ENCODE data around the gene GRM6. TPM values are rescaled to one million over a fixed set of nuclear protein-coding genes. Genes with fewer than 3 reads are reported as not detected.

GRM6 gene
- total RNA-seq, 1 experiment from 2014 or later: not detected

DNA sequence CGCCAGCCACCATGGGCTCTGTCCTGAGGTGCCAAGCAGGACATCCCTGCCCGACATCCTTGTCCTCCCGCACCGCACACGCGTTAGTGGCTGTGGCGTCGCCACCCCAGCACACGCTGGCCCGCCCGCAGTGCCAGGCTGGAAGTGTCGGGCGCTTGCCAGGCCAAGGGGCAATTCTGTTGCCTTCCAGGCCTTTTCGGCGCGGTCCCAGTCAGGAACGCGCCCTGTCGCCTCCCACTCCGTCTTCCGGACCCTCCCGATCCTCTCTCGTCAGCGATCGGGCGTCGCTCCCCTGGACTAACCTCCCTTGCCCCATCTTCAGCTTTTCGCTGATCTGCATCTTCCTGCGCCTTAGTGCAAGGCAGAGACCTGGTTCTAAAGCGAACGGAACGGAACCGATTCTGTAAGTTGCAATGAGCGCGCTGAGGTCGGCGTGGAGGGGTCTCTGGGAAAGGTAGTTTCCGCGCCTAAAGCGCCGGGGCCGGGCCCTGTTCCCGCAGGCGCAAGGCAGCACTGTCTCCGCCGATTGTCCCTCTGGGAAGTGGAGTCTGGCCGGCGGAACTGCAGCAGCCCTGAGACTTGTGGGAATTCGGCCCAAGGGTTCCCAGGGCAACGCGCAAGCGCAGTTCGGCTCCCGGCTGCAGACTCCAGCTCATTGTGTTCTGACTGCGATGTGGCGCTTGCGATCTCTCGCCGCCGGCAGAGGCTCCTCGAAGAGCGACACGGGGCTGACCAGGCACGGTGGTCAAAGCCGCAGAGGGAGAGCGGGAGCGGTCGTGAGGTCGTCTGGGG lies 54.4 kb downstream of the GRM6 start, which contains the start of gene ZNF454:
Gene ZNF454, plus strand, starts transcription at position 630 of the 792 bp plus-strand sequence. CDS start 1,594 bp downstream, outside the sequence.
- no peak for TF ChIP-seq CTCF (IDR thresholded peaks at IDR 0.05; ENCODE audit: unreplicated experiment)
- Mint-ChIP-seq H3K27me3 (ENCODE audit: unreplicated experiment) (no peaks in the 10 kb centered on the region), H3K4me1 (ENCODE audit: low read depth, unreplicated experiment) (no peaks in the 10 kb centered on the region), H3K4me3 (ENCODE audit: low read depth, unreplicated experiment) (no peak within 1 kb of the TSS), H3K9me3 (ENCODE audit: low read depth, unreplicated experiment) (peaks cover 29% of the 10 kb centered on the region), H3K36me3 (ENCODE audit: insufficient read depth, unreplicated experiment) (no peaks in the 10 kb centered on the region), H3K27ac (ENCODE audit: unreplicated experiment) (no peak within 1 kb of the TSS)
- intact Hi-C loops (cut with micrococcal nuclease; ENCODE audit: unreplicated experiment): no loop called here
- CTCF ChIA-PET: no interaction called here
- DNase-seq: no peak
- BruUV-seq (replicated peaks): no TSS peak

- H3K36me3 Mint-ChIP-seq (ENCODE audit: insufficient read depth, unreplicated experiment): no peaks in the 10 kb centered on the region
- BruUV-seq (replicated peaks): no TSS peak
- no peak overlapping the region for H3K4me3 Mint-ChIP-seq (ENCODE audit: low read depth, unreplicated experiment)
- peaks cover 31% of the 10 kb centered on the region for H3K9me3 Mint-ChIP-seq (ENCODE audit: low read depth, unreplicated experiment)
- no peak for DNase-seq
- H3K4me1 Mint-ChIP-seq (ENCODE audit: low read depth, unreplicated experiment): no peaks in the 10 kb centered on the region
- H3K27me3 Mint-ChIP-seq (ENCODE audit: unreplicated experiment): no peaks in the 10 kb centered on the region
- no peak overlapping the region for H3K27ac Mint-ChIP-seq (ENCODE audit: unreplicated experiment)
- no peak for TF ChIP-seq CTCF (IDR thresholded peaks at IDR 0.05; ENCODE audit: unreplicated experiment)
- intact Hi-C loops (cut with micrococcal nuclease; ENCODE audit: unreplicated experiment): no loop called here
- CTCF ChIA-PET: no interaction called here
These were observed 63.0 kb downstream of the GRM6 start for GRCh38 chr5:178931846-178932760.

Other genes starting within 250 kb of the GRM6 start
- 17.3 and 19.2 TPM in 2 replicates for gene ZNF354B, start 135.4 kb downstream of the GRM6 start, total RNA-seq (2022)
- gene ZFP2, start 99.4 kb downstream of the GRM6 start, total RNA-seq (2022): 0.33 and 0.34 TPM in 2 replicates
- gene ZNF454, start 54.1 kb downstream of the GRM6 start, total RNA-seq (2022): not detected in 2 replicates
- 1.4 and 2.4 TPM in 2 replicates for gene ZNF879, start 28.5 kb upstream of the GRM6 start, total RNA-seq (2022)
- 2.1 and 2.4 TPM in 2 replicates for gene ZNF354C, start 65.1 kb upstream of the GRM6 start, total RNA-seq (2022)

Measured in Calu3 (cell line).